Measurements from ENCODE around the gene EXOC6. TPM values are rescaled to one million over a fixed set of nuclear protein-coding genes. Genes with fewer than 3 reads are reported as not detected.

Gene EXOC6
- total and polyA plus RNA-seq, 2 of the 13 experiments (the other 11 are each of a cell fraction or from before 2014, with no cell fraction given): 22.2 to 29.2 TPM

DNA sequence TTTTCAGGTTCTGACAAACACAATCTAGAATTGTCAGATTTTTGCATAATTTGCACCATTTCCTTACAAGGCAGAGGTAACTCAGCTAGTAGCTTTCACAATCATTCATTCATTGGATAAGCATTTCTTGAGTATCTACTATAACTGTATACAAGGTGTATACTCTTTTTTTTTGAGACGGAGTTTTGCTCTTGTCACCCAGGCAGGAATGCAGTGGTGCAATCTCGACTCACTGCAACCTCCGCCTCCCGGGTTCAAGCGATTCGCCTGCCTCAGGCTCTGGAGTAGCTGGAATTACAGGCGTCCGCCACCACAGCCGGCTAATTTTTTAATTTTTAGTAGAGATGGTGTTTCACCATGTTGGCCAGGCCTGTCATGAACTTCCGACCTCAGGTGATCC lies 16.2 kb upstream of the EXOC6 start:
- no peak for FAIRE-seq
- WGBS (ENCODE audit: low lambda C conversion rate): 79% methylated on average over 10 of the region's 10 CpGs
- Histone ChIP-seq H3K27ac (ENCODE audit: extremely low read length, insufficient read depth, low read length) (no peak overlapping the region), H3K27me3 (ENCODE audit: control insufficient read depth in 1 of 2, insufficient read depth in 2 of 2, low read length in 2 of 2) (peaks cover under 1 to 2% of the 10 kb centered on the region in 2 experiments; a peak in 2 of 5 replicates), H3K4me1 (ENCODE audit: insufficient read depth, low read length) (peaks cover under 1% of the 10 kb centered on the region), H3K9me3 (ENCODE audit: low read length) (no peaks in the 10 kb centered on the region), H3K79me2 (ENCODE audit: insufficient read depth, low read length) (no peaks in the 10 kb centered on the region), H2AFZ (ENCODE audit: low read length) (no peak overlapping the region), H3K9ac (ENCODE audit: insufficient read depth, low read depth, low read length) (no peak overlapping the region), H3K36me3 (replicated peaks in 1 of 2; ENCODE audit: control insufficient read depth in 1 of 2, insufficient read depth in 2 of 2, low read length in 2 of 2) (no peaks in the 10 kb centered on the region), H4K20me1 (ENCODE audit: insufficient read depth, low read length) (no peaks in the 10 kb centered on the region), H3K4me3 (replicated peaks in 1 of 3; ENCODE audit: insufficient read depth in 1 of 3, low read depth in 2 of 3, low read length in 3 of 3) (no peak overlapping the region), H3K4me2 (ENCODE audit: low read depth, low read length) (no peak overlapping the region)
- in situ Hi-C loops (cut with HindIII; ENCODE audit: extremely low pct_ligation_motif_present, low pct_unique_long_range_greater_than_20kb): no loop called here
- ChIA-PET CTCF (ENCODE audit: low intra/inter-chr PET ratio, low total read pairs) (no interaction called here), POLR2A (no interaction called here)
- DNase-seq (ENCODE audit: low spot score): no peak
- intact Hi-C loops (cut with micrococcal nuclease; ENCODE audit: unreplicated experiment): no loop called here
- no peak for ATAC-seq
- no TSS peak for BruUV-seq (replicated peaks)
- TF ChIP-seq ZNF256 (CRISPR knock-in tag; conservative IDR thresholded peaks at IDR 0.05) (no peak), ZNF24 (IDR thresholded peaks at IDR 0.05) (no peak), ZFY (CRISPR knock-in tag; IDR thresholded peaks at IDR 0.05) (no peak), ZNF552 (CRISPR knock-in tag; IDR thresholded peaks at IDR 0.05; ENCODE audit: borderline replicate concordance) (no peak), MZF1 (CRISPR knock-in tag; IDR thresholded peaks at IDR 0.05; ENCODE audit: borderline replicate concordance) (no peak), PCBP1 (IDR thresholded peaks at IDR 0.05; ENCODE audit: borderline replicate concordance, low read depth, low read length) (no peak), GMEB1 (CRISPR knock-in tag; IDR thresholded peaks at IDR 0.05; ENCODE audit: borderline replicate concordance) (no peak), ZNF329 (CRISPR knock-in tag; IDR thresholded peaks at IDR 0.05; ENCODE audit: low read depth) (no peak), CENPX (CRISPR knock-in tag; IDR thresholded peaks at IDR 0.05) (no peak), NR2F2 (IDR thresholded peaks at IDR 0.05; ENCODE audit: borderline replicate concordance, low read depth) (no peak), ZNF292 (CRISPR knock-in tag; IDR thresholded peaks at IDR 0.05; ENCODE audit: borderline replicate concordance, low read depth) (no peak), ADNP (CRISPR knock-in tag; IDR thresholded peaks at IDR 0.05) (no peak), NFE2L2 (IDR thresholded peaks at IDR 0.05; ENCODE audit: low read length) (no peak), DNMT1 (CRISPR knock-in tag; IDR thresholded peaks at IDR 0.05) (no peak), MXD3 (CRISPR knock-in tag; IDR thresholded peaks at IDR 0.05) (no peak), ZNF260 (CRISPR knock-in tag; IDR thresholded peaks at IDR 0.05; ENCODE audit: borderline replicate concordance, low read depth) (no peak)
- TF ChIP-seq, protein P1, sequence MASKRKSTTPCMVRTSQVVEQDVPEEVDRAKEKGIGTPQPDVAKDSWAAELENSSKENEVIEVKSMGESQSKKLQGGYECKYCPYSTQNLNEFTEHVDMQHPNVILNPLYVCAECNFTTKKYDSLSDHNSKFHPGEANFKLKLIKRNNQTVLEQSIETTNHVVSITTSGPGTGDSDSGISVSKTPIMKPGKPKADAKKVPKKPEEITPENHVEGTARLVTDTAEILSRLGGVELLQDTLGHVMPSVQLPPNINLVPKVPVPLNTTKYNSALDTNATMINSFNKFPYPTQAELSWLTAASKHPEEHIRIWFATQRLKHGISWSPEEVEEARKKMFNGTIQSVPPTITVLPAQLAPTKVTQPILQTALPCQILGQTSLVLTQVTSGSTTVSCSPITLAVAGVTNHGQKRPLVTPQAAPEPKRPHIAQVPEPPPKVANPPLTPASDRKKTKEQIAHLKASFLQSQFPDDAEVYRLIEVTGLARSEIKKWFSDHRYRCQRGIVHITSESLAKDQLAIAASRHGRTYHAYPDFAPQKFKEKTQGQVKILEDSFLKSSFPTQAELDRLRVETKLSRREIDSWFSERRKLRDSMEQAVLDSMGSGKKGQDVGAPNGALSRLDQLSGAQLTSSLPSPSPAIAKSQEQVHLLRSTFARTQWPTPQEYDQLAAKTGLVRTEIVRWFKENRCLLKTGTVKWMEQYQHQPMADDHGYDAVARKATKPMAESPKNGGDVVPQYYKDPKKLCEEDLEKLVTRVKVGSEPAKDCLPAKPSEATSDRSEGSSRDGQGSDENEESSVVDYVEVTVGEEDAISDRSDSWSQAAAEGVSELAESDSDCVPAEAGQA (IDR thresholded peaks at IDR 0.05; ENCODE audit: low read depth): no peak
- TF ChIP-seq, protein P1 (CRISPR knock-in tag; IDR thresholded peaks at IDR 0.05; ENCODE audit: borderline replicate concordance): no peak
